HG03442 (cell line): Measurements from ENCODE around the gene TEDC2.
"Not testable (repeated sequence)": the region's sequence is repeated elsewhere in the genome, so short reads cannot be mapped to it uniquely, and the experiment has no call there.

Experiments
- ATAC-seq: cut with Tn5 transposase; IDR thresholded peaks from one replicate; pipeline ENCODE4 v1.9.1; 2021; ENCODE audit warnings: mild to moderate bottlenecking, moderate library complexity; ENCODE audit not compliant: unreplicated experiment

The TEDC2 gene

DNA sequence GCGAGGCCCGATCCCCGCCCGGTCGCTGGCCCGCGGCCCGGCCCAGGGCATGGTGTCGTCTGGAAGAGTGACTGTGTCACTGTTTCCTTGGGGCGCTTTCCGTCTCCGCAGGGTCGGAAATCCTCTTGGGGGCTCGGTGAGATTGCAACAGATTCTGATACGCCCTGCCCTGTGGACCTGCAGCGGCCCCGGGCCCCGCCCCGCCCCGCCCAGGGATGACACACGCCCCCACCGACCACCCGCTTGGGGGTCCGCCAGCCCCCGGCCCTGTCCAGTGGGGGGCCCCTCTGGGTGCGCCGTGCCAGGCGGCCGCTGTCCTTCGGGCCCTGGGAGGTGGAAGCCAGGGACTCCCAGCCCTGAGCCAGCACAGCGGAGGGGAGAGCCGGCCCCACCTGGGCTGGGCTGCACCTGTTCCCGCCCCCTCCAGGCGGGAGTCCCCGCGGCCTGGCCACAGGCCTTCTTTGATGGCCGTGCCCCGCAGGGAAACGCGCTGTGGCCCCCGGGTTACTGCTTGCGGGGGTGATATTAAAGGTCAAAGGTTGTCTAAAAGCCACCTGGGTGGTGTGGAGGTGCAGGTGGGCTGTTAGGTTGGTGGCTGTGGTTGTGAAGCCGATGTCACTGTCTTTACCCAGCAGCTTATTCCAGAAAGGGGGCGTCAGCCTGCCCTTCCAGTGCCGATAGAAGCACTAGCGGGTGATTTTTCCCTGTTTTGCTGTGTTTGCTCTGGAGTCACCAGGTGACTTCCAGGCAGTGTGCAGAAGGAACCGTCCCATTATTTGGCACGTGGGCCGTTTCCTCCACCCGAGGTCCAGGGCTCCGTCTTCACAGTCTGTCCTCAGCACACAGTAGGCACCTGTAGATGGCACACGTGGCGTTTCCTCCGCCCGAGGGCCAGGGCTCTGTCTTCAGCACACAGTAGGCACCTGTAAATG is 15.8 kb downstream of the TEDC2 start:
- peak; percentile 20 for ATAC-seq

DNA sequence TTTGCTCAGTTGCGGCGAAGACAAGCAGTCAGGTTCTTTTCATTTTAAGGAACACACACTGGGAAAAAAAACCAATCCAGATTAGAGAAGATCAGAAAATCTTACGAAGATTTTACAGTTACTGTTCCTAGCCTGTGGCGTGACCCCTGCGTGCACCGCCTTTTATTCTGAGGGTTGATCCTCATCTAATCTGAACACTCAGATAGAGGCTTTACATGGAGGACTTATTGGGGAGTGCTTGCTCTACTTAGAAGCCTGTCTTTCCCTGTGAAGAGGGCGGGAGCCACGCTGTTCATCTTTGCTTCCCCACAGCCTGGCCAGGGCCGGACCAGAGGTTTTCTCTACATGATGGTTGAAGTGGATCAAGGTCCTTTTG is 16.4 kb downstream of the TEDC2 start:
- ATAC-seq, result no peak

DNA sequence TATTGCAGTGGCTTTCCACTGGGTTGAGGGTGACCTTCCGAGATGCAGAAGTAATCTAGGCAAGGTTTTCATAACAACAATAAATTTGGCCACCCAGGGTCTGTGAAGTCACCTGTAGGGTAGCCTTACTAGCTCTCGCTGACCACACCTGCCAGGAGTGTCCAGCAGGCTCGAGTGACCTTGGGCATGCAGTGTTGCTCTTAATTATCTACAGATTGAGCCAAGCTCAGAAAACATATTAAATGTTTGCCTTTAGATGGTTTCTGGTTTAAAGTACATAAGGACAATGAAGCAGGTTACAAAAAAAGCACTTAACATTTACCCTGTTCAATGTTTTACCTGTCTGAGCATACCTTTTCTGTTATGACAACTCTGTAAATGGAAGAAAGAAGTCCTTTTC is 16.8 kb downstream of the TEDC2 start:
- ATAC-seq, result no peak

DNA sequence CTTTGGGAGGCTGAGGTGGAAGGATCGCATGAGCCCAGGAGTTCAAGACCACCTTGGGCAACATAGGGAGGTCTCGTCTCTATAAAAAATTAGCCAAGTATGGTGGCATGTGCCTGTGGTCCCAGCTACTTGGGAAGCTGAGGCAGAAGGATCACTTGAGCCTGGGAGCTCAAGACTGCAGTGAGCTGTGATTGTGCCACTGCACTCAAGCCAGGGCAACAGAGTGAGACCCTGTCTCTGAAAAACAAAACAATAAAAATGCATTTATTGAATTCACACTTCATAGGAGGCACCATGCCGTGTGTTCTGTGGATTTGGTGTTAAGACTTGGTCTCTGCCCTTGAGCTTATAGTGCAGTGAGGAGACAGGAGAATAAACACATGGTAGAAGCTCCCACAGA is 17.4 kb downstream of the TEDC2 start:
- ATAC-seq, result no peak

DNA sequence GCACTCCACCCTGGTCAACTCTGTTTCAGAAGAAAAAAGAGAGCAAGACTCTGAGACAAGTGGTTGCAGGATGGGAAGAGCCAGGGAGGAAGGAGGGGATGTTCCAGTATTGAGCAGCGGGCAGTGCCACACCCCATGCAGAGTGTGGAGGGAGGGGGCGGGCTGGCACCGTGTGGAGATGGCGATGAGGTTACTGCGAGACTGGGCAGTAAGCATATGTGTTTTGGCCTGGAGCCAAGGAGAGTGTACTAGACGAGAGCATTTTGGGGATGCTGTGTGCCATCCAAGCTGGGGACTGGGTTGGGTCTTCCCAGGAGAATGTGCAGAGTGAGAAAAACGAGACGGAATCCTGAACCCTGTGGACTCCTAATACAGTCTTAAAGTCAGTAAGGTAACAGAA is 18.4 kb downstream of the TEDC2 start:
- no peak for ATAC-seq

DNA sequence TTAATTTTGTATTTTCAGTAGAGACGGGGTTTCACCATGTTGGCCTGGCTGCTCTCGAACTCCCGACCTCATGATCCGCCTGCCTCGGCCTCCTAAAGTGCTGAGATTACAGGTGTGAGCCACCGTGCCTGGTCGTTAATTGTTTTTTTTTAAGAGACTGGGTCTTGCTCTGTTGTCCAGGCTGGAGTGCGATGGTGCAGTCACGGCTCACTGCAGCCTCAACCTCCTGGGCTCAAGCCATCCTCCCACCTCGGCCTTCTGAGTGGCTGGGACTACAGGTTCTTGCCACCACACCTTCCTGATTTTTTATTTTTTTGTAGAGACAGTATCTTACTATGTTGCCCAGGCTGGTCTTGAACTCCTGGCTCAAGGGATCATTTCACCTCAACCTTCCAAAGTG is 20.1 kb downstream of the TEDC2 start:
- ATAC-seq, result not testable (repeated sequence)

DNA sequence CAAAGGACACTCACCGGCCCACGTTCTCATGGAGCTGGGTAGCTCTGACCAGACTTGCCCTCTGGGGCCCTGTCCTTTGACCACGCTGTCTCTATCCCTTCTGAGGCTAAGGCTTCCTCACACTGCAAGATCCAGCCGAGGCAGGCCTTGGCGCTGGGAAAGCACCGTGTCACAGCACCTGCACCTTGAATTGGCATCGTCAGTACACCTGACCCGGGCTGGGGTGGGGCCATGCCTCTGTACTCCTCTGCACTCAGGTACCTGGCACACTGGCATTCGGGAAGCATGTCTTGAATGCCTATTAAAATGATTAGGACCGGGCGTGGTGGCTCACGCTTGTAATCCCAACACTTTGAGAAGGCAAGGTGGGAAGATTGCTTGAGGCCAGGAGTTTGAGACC is 21.0 kb downstream of the TEDC2 start:
- ATAC-seq, result no peak

DNA sequence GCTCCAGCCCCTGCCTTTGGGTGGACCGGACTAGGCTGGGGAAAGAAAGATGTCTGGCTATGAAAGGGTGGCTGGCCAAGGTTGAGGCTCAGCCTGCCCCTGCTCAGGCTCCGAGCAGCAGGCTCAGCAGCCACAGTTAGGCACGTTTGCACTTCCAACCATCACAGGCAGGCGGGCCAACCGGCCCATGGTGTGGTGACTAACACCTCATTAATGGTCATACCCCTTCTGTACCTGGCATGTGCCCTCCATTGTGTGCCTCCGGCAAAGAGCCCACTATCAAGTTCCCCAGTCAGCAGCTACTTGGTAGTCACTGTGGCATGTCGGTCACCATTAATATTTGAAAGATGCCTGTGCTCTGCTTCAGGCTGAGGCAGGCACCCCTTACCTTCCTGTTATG is 21.8 kb downstream of the TEDC2 start:
- ATAC-seq, result no peak

DNA sequence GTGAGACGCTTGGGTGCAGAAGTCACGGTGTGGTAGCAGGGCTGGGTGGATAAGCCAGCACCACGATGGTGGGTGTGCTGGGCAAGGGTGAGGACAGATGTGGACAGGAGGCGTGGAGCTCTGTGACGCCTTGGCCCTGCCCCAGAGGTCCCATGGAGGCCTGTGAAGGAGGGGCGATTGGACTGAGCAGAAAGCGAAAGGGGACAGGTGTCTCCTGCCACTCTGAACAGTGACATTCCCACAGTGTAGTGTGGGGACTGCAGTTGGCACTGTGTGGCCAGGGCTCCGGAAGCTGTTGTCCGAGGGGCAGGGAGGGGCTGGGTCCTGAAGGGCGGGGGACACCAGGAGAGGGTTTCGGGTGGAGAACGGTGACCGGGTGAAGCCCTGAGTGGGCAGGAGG is 22.3 kb downstream of the TEDC2 start:
- no peak for ATAC-seq

DNA sequence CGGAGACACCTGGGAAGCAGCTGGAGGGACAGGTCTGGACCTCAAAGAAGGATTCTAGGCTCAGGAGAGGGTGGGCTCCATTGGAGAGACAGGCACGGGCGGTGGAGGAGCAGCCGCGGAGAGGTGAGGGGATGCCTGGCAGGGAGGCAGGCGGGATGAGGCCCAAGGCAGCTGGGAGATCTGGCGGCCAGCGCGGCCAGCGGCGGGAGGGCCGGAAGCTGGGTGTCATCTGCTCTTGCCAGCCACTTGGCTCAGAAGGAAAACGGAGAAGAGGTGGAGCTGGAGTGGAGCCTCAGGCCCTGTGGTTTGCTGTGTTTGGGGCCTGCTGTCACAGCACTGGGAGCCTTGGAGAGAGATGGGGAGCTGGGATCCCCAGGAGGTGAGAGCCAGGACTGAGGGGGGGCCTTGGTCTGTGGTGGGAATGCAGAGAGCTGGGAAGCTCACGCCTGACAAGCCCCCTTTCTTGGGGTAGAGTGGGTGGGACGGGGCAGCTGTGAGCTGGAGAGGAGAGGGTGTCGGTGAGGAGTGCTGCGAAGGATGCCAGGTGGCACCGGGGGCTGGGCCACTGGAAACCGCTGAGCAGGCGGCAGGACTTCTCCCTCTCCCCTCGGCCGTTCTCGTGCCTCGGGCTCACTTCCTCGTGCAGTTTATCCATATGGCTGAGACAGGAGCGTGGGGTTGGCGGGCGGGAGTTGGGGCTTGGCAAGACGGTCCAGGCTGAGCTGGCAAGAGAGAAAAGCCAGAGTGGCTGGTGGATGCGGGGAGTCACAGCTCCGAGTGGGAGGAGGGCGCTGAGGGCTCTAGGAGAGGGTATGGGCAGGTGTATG is 23.0 kb downstream of the TEDC2 start:
- ATAC-seq, result no peak

DNA sequence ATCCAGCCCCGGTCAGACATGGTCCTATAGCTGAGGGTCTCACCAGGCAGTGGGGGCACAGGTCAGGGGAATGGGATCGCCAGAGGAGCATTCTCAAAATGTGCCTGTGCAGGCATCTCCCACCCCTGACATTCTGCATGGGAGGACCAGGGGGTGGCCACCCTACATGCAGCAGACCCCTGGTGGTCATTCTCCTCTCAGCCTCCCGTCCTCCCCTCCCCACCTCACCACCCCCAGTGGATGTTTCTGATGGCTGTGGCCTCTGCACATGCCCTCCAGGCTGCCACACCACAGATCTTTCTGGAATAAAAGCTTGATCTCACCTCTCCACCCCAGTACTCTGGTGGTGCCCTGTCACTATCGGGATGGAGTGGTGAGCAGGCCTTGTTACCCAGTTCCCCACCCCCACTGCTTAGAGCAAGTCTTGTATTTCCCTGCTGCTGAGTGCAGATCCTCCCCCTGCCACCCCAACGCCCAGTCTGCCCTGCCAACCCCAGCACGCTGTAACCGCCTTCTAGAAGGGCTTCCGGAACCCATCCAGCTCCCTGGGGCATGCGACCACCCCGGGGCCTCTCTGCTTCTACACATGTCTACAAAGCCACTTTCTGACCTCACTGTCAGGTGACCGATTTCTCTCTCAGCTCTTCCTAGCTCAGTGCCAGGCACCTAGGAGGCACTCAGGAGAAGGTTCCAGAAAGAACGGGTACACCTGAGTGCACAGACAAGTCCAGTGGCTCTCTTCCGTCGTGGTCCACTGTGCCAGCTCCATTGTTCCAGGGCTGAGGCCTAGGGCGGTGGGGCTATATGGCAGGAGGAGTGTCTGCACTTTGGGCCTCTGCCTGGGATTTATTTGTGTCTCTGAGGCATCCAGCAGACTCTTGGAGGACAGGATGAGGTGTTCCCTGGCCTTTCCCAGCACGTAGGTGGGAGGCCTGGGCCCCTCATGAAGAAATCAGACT is 24.3 kb downstream of the TEDC2 start:
- no peak for ATAC-seq

DNA sequence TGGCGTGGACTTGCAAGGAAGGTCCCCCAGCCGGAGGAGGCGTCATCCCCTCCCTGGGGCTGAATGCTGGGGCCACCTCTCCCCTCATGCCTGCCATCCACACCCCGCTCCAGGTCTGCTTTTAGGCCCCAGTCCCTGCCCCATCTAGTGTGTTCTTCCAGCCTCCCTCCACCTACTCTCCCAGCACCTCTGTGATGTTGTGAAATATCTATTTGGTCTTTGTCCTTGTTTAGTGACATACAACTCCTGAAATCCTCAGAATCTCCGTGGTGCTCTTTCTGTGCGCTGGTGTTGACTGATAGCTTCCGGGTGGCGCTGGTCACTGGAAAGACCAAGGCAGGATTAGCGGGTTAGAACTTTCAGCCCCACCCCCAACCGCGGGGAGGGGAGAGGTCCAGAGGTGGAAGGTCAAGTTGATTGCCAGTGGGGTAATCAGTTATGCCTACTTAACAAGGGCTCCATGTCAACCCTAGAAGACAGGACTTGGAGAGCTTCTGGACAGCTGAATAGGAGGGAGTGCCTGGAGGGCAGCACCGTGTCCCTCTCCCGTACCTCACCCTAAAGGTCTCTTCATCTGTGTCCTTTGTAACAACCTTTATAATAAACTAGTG is 25.1 kb downstream of the TEDC2 start:
- ATAC-seq, result no peak

DNA sequence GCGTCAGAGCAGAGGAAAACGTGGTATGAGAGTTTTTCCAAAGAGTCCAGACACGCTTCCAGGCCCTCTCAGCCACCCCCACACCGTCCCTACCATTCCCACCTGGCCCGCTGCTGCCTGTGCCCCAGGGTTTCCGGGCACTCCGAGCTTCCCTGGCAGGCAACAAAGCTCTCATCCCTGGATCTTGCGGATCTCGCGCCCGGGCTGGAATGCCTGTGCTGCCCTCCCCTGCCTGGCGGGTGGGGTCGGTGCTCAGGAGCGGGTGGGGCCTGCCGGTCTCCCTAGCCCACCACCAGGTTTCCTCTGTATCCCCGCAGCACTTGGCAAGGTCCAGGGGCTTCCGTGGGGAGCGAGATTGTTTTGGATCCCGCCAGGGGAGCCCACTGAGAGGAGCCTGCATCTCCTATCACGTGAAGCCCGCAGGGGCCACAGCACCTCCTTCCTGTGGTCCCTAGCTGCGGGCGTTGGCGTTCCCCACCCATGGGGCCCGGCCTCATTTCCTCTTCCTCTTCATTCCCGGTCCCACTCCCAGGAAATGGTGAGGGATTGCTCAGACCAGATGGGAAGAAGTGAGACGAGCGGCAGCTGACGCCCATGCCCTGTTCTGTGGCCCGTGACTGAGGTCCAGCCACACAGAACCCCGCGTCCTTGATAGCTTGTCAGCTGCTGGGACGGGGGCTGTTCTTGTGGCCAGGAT is 26.1 kb downstream of the TEDC2 start:
- ATAC-seq, result no peak

DNA sequence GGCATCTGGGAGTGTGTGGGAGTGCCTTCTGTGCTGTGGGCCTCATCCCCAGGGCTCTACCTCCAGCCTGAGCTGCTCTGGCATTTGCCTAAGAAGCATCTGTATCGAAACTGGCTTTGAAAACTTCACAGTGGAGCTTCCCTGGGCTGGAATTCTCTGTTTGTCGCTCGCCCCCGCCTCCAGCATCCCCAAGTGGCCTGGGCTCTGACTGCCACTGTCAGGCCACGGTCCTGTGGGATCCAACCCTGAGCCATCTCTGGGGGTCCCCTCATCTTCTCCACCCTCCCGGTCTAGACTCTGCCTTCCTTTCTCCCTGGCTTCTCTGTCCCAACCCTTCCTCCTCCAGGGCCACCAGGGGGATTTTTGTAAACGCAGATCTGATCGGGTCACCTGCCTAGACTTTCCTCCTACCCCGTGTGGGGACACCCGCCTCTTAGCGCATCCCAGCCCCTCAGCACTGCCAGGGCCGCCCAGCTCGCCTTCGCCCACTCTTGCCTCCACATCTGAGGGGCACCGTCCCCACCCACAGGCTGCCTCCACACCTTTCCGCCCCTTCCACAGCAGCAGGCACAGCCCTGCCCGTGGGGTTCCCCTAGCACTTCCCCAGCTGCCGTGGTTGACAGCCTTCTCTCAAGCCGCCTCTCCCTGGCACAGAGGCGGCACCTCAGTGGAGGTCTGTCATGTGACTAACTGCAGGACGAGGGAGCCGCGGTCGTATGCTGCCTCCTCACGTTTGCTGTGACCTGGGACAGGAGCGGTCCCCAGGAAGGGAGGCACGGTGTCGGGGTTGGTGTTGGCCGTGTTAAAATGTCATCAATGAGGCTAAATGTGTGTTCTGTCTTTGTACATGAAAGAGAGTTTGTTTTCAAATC is 27.0 kb downstream of the TEDC2 start:
- ATAC-seq, result peak; percentile 50

DNA sequence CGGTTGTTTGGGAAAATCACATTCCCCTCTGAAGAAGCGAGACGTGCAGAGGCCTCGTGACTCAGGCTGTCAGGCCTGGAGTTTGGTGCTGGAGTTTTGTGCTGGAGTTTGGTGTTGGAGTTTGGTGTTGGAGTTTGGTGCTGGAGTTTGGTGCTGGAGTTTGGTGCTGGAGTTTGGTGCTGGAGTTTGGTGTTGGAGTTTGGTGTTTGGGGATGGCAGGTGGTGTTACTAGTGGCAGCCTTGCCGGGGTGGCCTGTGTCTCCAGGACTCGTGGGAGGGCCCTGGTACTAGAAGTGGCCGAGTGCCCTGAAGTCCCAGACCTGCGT is 27.6 kb downstream of the TEDC2 start:
- no peak for ATAC-seq

DNA sequence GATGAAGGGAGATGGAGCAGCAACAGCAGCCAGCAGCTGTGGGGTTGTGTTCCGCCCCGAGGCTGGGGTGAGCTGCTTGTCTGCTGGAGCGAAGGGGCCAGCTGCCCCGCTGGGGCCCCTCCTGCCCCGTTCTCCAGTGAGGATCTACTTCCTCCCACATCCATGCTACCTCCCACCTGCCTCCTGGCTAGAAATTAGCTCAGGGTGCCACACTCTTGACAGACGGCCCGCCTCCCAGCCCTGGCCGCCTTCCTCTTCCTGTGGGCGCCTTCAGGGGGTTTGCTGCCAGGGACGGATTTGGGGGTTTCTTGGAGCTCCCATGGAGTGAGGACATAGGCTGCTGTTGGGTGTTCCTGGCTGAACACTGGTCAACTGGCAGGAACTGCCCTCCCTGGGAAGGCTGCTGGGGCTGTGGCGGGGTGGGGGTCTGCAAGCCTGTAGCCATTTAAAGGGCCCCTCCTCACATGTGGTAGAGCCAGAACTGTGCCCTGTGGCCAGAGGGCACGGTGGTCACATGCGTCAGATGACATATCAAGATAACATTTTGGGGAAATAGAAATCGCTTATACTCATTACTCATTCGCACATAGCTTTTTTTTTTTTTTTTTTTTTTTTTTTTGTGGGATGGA is 28.1 kb downstream of the TEDC2 start:
- no peak for ATAC-seq

DNA sequence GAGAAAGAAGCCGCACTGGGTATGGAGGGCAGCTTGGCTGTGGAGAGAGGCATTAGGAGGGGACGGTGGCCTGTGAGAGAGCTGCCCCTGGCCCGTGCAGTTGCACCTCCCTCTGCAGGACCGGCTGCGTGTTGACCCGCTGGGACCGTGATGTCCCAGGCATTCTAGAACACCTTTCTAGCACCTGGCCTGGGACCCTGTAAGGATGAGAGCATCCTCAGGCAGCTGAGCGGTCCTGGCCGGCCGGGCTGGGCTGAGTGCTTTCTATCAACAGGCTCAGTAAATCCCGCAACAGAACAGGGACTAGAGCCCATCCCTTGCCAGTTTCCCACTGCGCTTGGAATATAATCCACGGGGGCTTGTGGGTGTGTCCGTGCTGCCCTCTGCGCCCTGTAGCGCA is 29.7 kb downstream of the TEDC2 start:
- ATAC-seq, result no peak

DNA sequence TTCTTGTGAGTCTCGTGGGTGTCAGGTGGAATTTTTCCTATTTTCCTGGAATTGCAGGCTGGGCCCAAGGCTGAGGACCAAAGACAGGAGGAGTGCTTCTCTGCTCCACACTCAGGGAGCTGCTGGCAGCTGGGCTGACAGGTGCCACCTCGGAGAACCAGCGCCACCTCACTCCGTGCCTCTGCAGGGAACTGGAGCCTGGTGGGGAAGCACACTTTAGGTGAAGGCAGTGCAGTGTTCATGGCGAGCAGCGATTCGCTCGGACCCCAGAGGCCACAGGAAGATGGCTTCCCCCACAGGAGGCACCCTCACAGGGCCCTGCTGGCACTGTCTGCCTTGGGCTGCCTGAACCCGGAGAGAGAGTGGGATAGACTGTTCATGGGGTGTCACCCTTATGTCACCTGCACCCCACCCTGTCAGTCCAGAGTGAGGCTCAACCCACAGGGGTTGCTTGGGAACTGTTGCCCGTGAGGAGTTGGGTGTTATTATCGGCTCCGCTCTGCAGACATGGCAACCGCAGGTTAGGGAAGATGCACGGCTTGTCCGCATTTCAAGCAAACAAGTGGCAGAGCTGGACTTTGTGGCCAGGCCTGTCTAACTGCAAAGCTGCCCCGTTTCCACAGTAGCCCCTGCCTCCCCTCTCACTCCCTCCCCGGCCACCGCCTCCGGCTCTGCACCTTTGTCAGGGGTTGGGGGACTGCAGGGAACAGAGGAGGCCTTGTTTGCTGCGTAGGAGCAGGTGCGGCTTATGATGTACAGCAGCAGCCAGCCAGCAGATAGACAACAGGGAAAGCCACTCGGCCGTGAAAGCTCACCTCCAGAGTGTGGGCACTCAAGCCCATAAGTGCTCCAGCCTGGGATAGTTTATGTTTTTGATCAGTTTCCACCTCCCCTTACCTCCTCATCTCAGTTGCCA is 30.5 kb downstream of the TEDC2 start:
- no peak for ATAC-seq
